HG03045 (cell line): ENCODE measurements around the gene SMKR1.
"Not testable (repeated sequence)": the region's sequence is repeated elsewhere in the genome, so short reads cannot be mapped to it uniquely, and the experiment has no call there.

Experiments used
- ATAC-seq: cut with Tn5 transposase; IDR thresholded peaks from one replicate; pipeline ENCODE4 v1.9.1; 2021; ENCODE audit warnings: mild to moderate bottlenecking, moderate library complexity; ENCODE audit not compliant: unreplicated experiment

The SMKR1 gene

GRCh38 chr7:129524405-129524804 lies 22.1 kb downstream of the SMKR1 start:
- not testable (repeated sequence) for ATAC-seq

- no peak for ATAC-seq
These were observed 23.0 kb downstream of the SMKR1 start for GRCh38 chr7:129525225-129525862.

- ATAC-seq, result no peak
These were observed 27.3 kb downstream of the SMKR1 start for GRCh38 chr7:129529643-129530042.

- ATAC-seq, result no peak
These were observed 28.6 kb downstream of the SMKR1 start for GRCh38 chr7:129530795-129531391.

GRCh38 chr7:129531721-129532120 lies 29.4 kb downstream of the SMKR1 start:
- no peak for ATAC-seq

- no peak for ATAC-seq
These were observed 30.0 kb downstream of the SMKR1 start for GRCh38 chr7:129532375-129532774.

GRCh38 chr7:129534558-129535274 lies 32.4 kb downstream of the SMKR1 start:
- ATAC-seq, result not testable (repeated sequence)

- ATAC-seq, result no peak
These were observed 33.6 kb downstream of the SMKR1 start for GRCh38 chr7:129535896-129536295.

- no peak for ATAC-seq
These were observed 34.0 kb downstream of the SMKR1 start for GRCh38 chr7:129536323-129536722.

- no peak for ATAC-seq
These were observed 36.5 kb downstream of the SMKR1 start for GRCh38 chr7:129538790-129539189.

- no peak for ATAC-seq
These were observed 38.0 kb downstream of the SMKR1 start for GRCh38 chr7:129540340-129540739.

GRCh38 chr7:129544700-129545099 lies 42.4 kb downstream of the SMKR1 start:
- ATAC-seq, result no peak

- no peak for ATAC-seq
These were observed 48.5 kb downstream of the SMKR1 start for GRCh38 chr7:129550693-129551360.

GRCh38 chr7:129553899-129554461 lies 51.6 kb downstream of the SMKR1 start:
- ATAC-seq, result no peak

GRCh38 chr7:129556607-129557133 lies 54.3 kb downstream of the SMKR1 start:
- ATAC-seq, result no peak

- no peak for ATAC-seq
These were observed 55.6 kb downstream of the SMKR1 start for GRCh38 chr7:129557686-129558481.

- no peak for ATAC-seq
These were observed 57.2 kb downstream of the SMKR1 start for GRCh38 chr7:129559564-129559963.

GRCh38 chr7:129560831-129561230 lies 58.5 kb downstream of the SMKR1 start:
- ATAC-seq, result no peak

- no peak for ATAC-seq
These were observed 59.5 kb downstream of the SMKR1 start for GRCh38 chr7:129561677-129562359.
